Measurements from ENCODE around the gene SLC7A8. TPM values are rescaled to one million over a fixed set of nuclear protein-coding genes. Genes with fewer than 3 reads are reported as not detected.

The SLC7A8 gene
- total RNA-seq, 1 experiment from 2014 or later = 3.8 TPM

DNA sequence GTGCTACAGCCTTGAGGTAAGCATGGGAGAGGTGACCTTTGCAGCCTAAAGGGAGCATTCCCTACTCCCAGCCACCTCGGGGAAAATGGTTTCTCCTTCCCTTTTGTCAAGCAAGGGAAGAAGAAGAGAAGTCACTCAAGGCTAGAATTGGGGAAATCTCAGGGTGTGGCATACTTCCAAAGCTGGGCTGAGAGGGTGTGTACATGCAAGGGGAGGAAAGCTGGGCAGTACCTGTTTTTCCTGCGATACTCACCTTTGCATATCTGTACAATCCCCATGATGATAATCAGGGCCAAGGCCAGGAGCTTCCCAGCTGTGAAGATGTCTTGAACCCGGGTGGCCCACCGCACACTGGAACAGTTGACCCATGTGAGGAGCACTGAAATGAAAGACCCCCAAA lies 40.6 kb downstream of the SLC7A8 start:
- Histone ChIP-seq H3K9me3 (ENCODE audit: low read length) (no peaks in the 10 kb centered on the region), H4K20me1 (ENCODE audit: low read length) (no peaks in the 10 kb centered on the region), H3K4me2 (ENCODE audit: low read length) (no peak overlapping the region), H3K4me1 (ENCODE audit: insufficient read depth, low read length) (peaks cover 7% of the 10 kb centered on the region; the same call in 1 of the 2 replicates), H3K9me2 (replicated peaks; ENCODE audit: low read length) (no peaks in the 10 kb centered on the region), H3K79me2 (ENCODE audit: low read length) (no peaks in the 10 kb centered on the region), H3K36me3 (ENCODE audit: low read depth, low read length) (no peaks in the 10 kb centered on the region), H3F3A (ENCODE audit: low read length, unreplicated experiment) (no peaks in the 10 kb centered on the region), H2AFZ (ENCODE audit: low read length) (no peak overlapping the region), H3K27ac (ENCODE audit: low read length) (no peak overlapping the region), H3K27me3 (ENCODE audit: low read length) (0 out of 2 replicates have a peak, but pooled peaks cover 12% of the 10 kb centered on the region), H3K9ac (ENCODE audit: low read length) (no peak overlapping the region), H3K4me3 (ENCODE audit: low read length) (no peak overlapping the region)
- BruUV-seq (replicated peaks) = no TSS peak
- CTCF ChIA-PET = no interaction called here
- DNase-seq (no peak), ATAC-seq (no peak)
- TF ChIP-seq EZH2 (IDR thresholded peaks at IDR 0.05; ENCODE audit: low read length, unreplicated experiment) = no peak
- no peak for TF ChIP-seq EZH2phosphoT487 (IDR thresholded peaks at IDR 0.05; ENCODE audit: borderline replicate concordance, low read length)
- TF ChIP-seq, protein P1, sequence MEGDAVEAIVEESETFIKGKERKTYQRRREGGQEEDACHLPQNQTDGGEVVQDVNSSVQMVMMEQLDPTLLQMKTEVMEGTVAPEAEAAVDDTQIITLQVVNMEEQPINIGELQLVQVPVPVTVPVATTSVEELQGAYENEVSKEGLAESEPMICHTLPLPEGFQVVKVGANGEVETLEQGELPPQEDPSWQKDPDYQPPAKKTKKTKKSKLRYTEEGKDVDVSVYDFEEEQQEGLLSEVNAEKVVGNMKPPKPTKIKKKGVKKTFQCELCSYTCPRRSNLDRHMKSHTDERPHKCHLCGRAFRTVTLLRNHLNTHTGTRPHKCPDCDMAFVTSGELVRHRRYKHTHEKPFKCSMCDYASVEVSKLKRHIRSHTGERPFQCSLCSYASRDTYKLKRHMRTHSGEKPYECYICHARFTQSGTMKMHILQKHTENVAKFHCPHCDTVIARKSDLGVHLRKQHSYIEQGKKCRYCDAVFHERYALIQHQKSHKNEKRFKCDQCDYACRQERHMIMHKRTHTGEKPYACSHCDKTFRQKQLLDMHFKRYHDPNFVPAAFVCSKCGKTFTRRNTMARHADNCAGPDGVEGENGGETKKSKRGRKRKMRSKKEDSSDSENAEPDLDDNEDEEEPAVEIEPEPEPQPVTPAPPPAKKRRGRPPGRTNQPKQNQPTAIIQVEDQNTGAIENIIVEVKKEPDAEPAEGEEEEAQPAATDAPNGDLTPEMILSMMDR (conservative IDR thresholded peaks at IDR 0.05; ENCODE audit: low read depth, low read length) = no peak
- intact Hi-C loops (cut with micrococcal nuclease) = no loop called here
- POLR2A ChIA-PET (ENCODE audit: unreplicated experiment) = no interaction called here

DNA sequence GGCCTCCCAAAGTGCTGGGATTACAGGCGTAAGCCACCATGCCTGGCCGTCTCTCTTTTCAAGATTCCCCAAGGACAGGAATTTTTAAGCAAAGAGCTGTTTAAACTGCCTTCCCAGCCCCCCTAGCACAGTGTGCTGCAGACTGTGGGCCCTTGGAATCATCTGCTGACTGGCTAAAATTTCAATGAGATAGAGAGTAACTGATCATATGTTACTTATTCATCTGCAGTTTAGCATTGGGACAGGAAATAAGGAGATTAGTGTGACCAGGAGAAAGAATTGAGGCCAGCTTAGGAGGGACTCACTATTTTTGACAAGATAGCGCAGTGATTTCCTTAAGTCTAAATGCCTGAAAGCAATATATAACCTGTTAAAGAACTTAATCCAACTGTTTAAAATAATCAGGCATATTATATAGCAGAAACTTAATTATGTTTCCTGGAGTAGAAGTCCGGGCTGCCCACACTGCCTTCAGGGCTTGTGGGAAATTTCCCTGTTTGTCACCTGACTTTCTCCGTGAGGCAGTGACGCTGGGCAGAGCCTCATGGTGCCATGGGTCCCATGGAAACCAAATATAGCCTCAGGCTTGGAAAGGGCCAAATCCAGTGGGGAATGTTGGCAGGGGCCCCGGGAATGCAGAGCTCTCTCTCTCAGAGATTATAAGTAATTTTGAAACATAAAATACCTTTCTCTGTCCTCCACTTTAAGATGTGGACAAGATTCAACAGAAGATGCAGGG lies 41.6 kb downstream of the SLC7A8 start:
- CTCF ChIA-PET = interaction anchor here (0.6 to 1.1 kb wide), 2 partner anchors 21 to 187 kb away, joined by 3 read pairs; no protein-coding TSS in a partner anchor
- no peaks in the 10 kb centered on the region for H4K20me1 ChIP-seq (ENCODE audit: low read length)
- 0 out of 2 replicates have a peak, but pooled peaks cover 12% of the 10 kb centered on the region for H3K27me3 ChIP-seq (ENCODE audit: low read length)
- DNase-seq (peak; percentile 38), ATAC-seq (no peak)
- no peak overlapping the region for H3K4me3 ChIP-seq (ENCODE audit: low read length)
- H3K27ac ChIP-seq (ENCODE audit: low read length) = no peak overlapping the region
- H3K9me2 ChIP-seq (replicated peaks; ENCODE audit: low read length) = no peaks in the 10 kb centered on the region
- H3K4me1 ChIP-seq (ENCODE audit: insufficient read depth, low read length) = peaks cover 8% of the 10 kb centered on the region; the same call in 1 of the 2 replicates
- no peaks in the 10 kb centered on the region for H3F3A ChIP-seq (ENCODE audit: low read length, unreplicated experiment)
- TF ChIP-seq EZH2phosphoT487 (IDR thresholded peaks at IDR 0.05; ENCODE audit: borderline replicate concordance, low read length) (no peak), EZH2 (IDR thresholded peaks at IDR 0.05; ENCODE audit: low read length, unreplicated experiment) (no peak)
- TF ChIP-seq, protein P1 (conservative IDR thresholded peaks at IDR 0.05; ENCODE audit: low read depth, low read length) = no peak
- no peaks in the 10 kb centered on the region for H3K36me3 ChIP-seq (ENCODE audit: low read depth, low read length)
- H3K9ac ChIP-seq (ENCODE audit: low read length) = no peak overlapping the region
- no peaks in the 10 kb centered on the region for H3K79me2 ChIP-seq (ENCODE audit: low read length)
- intact Hi-C loops (cut with micrococcal nuclease) = no loop called here
- BruUV-seq (replicated peaks) = no TSS peak
- no peak overlapping the region for H3K4me2 ChIP-seq (ENCODE audit: low read length)
- POLR2A ChIA-PET (ENCODE audit: unreplicated experiment) = no interaction called here
- no peaks in the 10 kb centered on the region for H3K9me3 ChIP-seq (ENCODE audit: low read length)
- 0 out of 2 replicates have a peak overlapping the region, but pooled peaks have one; percentile 28 for H2AFZ ChIP-seq (ENCODE audit: low read length)

DNA sequence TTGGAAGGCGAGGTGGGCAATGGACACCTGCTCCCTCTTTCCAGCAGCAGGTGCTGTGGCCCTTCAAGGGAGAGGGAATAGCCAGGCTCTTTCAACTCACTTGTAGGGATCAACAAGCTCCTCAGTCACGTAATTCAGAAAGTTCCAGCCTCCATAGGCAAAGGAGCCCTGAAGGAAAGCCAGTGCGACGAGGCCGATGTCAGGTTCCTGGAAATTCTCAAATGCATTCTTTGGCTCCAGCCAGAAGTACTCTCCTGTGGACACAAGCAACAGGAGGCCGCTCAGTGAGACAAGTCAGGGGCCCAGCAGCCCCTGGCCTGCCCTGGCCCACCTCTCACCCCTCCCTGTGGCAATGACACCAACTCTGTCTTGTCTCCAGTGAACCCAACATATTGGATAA lies 43.1 kb downstream of the SLC7A8 start:
- H3F3A ChIP-seq (ENCODE audit: low read length, unreplicated experiment) = no peaks in the 10 kb centered on the region
- no peak overlapping the region for H2AFZ ChIP-seq (ENCODE audit: low read length)
- peaks cover 8% of the 10 kb centered on the region; the same call in 1 of the 2 replicates for H3K4me1 ChIP-seq (ENCODE audit: insufficient read depth, low read length)
- DNase-seq = no peak
- H4K20me1 ChIP-seq (ENCODE audit: low read length) = no peaks in the 10 kb centered on the region
- no peak overlapping the region for H3K4me2 ChIP-seq (ENCODE audit: low read length)
- no peaks in the 10 kb centered on the region for H3K79me2 ChIP-seq (ENCODE audit: low read length)
- intact Hi-C loops (cut with micrococcal nuclease) = no loop called here
- no peak overlapping the region for H3K27ac ChIP-seq (ENCODE audit: low read length)
- H3K9ac ChIP-seq (ENCODE audit: low read length) = no peak overlapping the region
- no TSS peak for BruUV-seq (replicated peaks)
- 0 out of 2 replicates have a peak, but pooled peaks cover 12% of the 10 kb centered on the region for H3K27me3 ChIP-seq (ENCODE audit: low read length)
- H3K9me3 ChIP-seq (ENCODE audit: low read length) = no peaks in the 10 kb centered on the region
- no peaks in the 10 kb centered on the region for H3K9me2 ChIP-seq (replicated peaks; ENCODE audit: low read length)
- ChIA-PET CTCF (no interaction called here), POLR2A (ENCODE audit: unreplicated experiment) (no interaction called here)
- TF ChIP-seq EZH2phosphoT487 (IDR thresholded peaks at IDR 0.05; ENCODE audit: borderline replicate concordance, low read length) = no peak
- no peaks in the 10 kb centered on the region for H3K36me3 ChIP-seq (ENCODE audit: low read depth, low read length)
- H3K4me3 ChIP-seq (ENCODE audit: low read length) = no peak overlapping the region
- no peak for ATAC-seq

All from PC-3 (cell line).